ENCODE data around the gene ZNF618.

The ZNF618 gene

GRCh38 chr9:113876151-113876992 lies at the start of gene ZNF618:
ZNF618 (plus strand) TSS chr9:113876309; CDS start chr9:113876381, 72 bp downstream.
- no peak for DNase-seq (ENCODE audit: low read depth, low spot score)

- DNase-seq (ENCODE audit: low read depth, low spot score), result no peak
Observed at GRCh38 chr9:113828221-113828620, 47.9 kb upstream of the ZNF618 start.

GRCh38 chr9:113837334-113837733 lies 38.8 kb upstream of the ZNF618 start:
- no peak for DNase-seq (ENCODE audit: low read depth, low spot score)

GRCh38 chr9:113842086-113842485 lies 34.0 kb upstream of the ZNF618 start:
- DNase-seq (ENCODE audit: low read depth, low spot score), result no peak

GRCh38 chr9:113844466-113844865 lies 31.6 kb upstream of the ZNF618 start:
- DNase-seq (ENCODE audit: low read depth, low spot score), result no peak

GRCh38 chr9:113851359-113851758 lies 24.8 kb upstream of the ZNF618 start:
- DNase-seq (ENCODE audit: low read depth, low spot score), result no peak

GRCh38 chr9:113851873-113852272 lies 24.2 kb upstream of the ZNF618 start:
- no peak for DNase-seq (ENCODE audit: low read depth, low spot score)

GRCh38 chr9:113853333-113853732 lies 22.8 kb upstream of the ZNF618 start:
- no peak for DNase-seq (ENCODE audit: low read depth, low spot score)

- DNase-seq (ENCODE audit: low read depth, low spot score), result no peak
Observed at GRCh38 chr9:113854310-113854709, 21.8 kb upstream of the ZNF618 start.

- no peak for DNase-seq (ENCODE audit: low read depth, low spot score)
Observed at GRCh38 chr9:113857875-113858274, 18.2 kb upstream of the ZNF618 start.

GRCh38 chr9:113858282-113858681 lies 17.8 kb upstream of the ZNF618 start:
- DNase-seq (ENCODE audit: low read depth, low spot score), result no peak

GRCh38 chr9:113863345-113863744 lies 12.8 kb upstream of the ZNF618 start:
- no peak for DNase-seq (ENCODE audit: low read depth, low spot score)

- no peak for DNase-seq (ENCODE audit: low read depth, low spot score)
Observed at GRCh38 chr9:113868501-113868900, 7.6 kb upstream of the ZNF618 start.

GRCh38 chr9:113872485-113873143 lies 3.5 kb upstream of the ZNF618 start:
- no peak for DNase-seq (ENCODE audit: low read depth, low spot score)

GRCh38 chr9:113873446-113873845 lies 2.7 kb upstream of the ZNF618 start:
- DNase-seq (ENCODE audit: low read depth, low spot score), result no peak

GRCh38 chr9:113873926-113874325 lies 2.2 kb upstream of the ZNF618 start:
- no peak for DNase-seq (ENCODE audit: low read depth, low spot score)

GRCh38 chr9:113875459-113876150 lies 504 bp upstream of the ZNF618 start:
- no peak for DNase-seq (ENCODE audit: low read depth, low spot score)

- no peak for DNase-seq (ENCODE audit: low read depth, low spot score)
Observed at GRCh38 chr9:113876993-113877368, 872 bp downstream of the ZNF618 start.

- DNase-seq (ENCODE audit: low read depth, low spot score), result no peak
Observed at GRCh38 chr9:113879318-113879717, 3.2 kb downstream of the ZNF618 start.

GRCh38 chr9:113879911-113880310 lies 3.8 kb downstream of the ZNF618 start:
- DNase-seq (ENCODE audit: low read depth, low spot score), result no peak

- no peak for DNase-seq (ENCODE audit: low read depth, low spot score)
Observed at GRCh38 chr9:113882181-113882580, 6.1 kb downstream of the ZNF618 start.

GRCh38 chr9:113882636-113883164 lies 6.6 kb downstream of the ZNF618 start:
- no peak for DNase-seq (ENCODE audit: low read depth, low spot score)

All from smooth muscle cell of the brain vasculature (primary cell).